ENCODE measurements around the gene VWA3B. TPM values are rescaled to one million over a fixed set of nuclear protein-coding genes. Genes with fewer than 3 reads are reported as not detected.
A peak's percentile ranks its signal among the peaks of the same experiment; 100 is the strongest.

VWA3B gene
- total RNA-seq (1 to 10 TPM in 1 of 2 donors, not detected in 1; 3.5 TPM), polyA plus RNA-seq (ENCODE audit: insufficient read length in 6 of 6) (1 to 10 TPM; 1.0 to 7.8 (median 4.9) TPM)
- long read RNA-seq, donor 1, result 0 reads
- long read RNA-seq, donor 2, partial matches to known transcripts, result 6 of 6 reads
- long read RNA-seq, donor 2, other reads (novel, unspliced or antisense), result 0 of 6 reads
- long read RNA-seq, donor 3, result 0 reads
- long read RNA-seq, donor 4, result 0 reads
- long read RNA-seq, donor 5, result 0 reads
- long read RNA-seq, donor 6, result 0 reads
- long read RNA-seq, donor 7, result 0 reads
- long read RNA-seq, donor 8, result 0 reads
- long read RNA-seq, donor 9, result 0 reads
- long read RNA-seq, donor 10, partial matches to known transcripts, result 1 of 1 reads
- long read RNA-seq, donor 10, other reads (novel, unspliced or antisense), result 0 of 1 reads
- long read RNA-seq, donor 11, result 0 reads
- long read RNA-seq, donor 12, result 0 reads

- ATAC-seq (peak; percentile 97), DNase-seq (peak; percentile 57 to 95 (median 74))
- Histone ChIP-seq H3K4me1 (peaks cover 16 to 59% of the 10 kb centered on the region in 2 donors), H3K36me3 (no peaks in the 10 kb centered on the region), H3K27me3 (peaks cover 10 to 59% of the 10 kb centered on the region in 2 donors), H3K4me3 (peak within 1 kb of the TSS; percentile 29 to 50), H3K9me3 (no peaks in the 10 kb centered on the region), H3K27ac (peak within 1 kb of the TSS in 1 of 2 donors; percentile 59)
- TF ChIP-seq, protein P1, sequence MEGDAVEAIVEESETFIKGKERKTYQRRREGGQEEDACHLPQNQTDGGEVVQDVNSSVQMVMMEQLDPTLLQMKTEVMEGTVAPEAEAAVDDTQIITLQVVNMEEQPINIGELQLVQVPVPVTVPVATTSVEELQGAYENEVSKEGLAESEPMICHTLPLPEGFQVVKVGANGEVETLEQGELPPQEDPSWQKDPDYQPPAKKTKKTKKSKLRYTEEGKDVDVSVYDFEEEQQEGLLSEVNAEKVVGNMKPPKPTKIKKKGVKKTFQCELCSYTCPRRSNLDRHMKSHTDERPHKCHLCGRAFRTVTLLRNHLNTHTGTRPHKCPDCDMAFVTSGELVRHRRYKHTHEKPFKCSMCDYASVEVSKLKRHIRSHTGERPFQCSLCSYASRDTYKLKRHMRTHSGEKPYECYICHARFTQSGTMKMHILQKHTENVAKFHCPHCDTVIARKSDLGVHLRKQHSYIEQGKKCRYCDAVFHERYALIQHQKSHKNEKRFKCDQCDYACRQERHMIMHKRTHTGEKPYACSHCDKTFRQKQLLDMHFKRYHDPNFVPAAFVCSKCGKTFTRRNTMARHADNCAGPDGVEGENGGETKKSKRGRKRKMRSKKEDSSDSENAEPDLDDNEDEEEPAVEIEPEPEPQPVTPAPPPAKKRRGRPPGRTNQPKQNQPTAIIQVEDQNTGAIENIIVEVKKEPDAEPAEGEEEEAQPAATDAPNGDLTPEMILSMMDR (IDR thresholded peaks at IDR 0.05), result no peak
- intact Hi-C loops (cut with DNase I), result no loop called here
Measured at GRCh38 chr2:98086491-98087446, at the start of gene VWA3B. TSS of gene VWA3B (plus strand) at chr2:98087167. CDS start at chr2:98093093, 5,926 bp downstream.

DNA sequence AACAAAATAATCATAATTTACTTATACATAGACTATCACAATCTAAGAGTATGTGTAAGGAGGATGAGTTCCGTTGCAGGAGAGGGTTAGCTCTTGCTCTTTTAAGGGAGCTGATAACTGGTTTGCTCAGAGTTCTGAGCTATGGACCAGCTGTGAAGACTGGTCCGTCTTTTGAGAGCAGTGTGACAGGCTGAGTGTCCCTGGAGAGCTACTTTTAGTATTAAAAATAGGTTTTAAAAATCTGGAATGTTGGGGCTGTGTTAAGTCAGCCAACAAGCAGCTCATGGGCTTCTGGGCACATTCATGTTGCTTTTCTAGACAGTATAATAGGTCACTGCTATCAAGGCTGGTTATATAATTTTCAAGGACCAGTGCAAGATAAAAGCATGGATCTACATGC, 49.8 kb upstream of the VWA3B start:
- intact Hi-C loops (cut with DNase I), result no loop called here

GRCh38 chr2:98037666-98038336, 49.2 kb upstream of the VWA3B start:
- Histone ChIP-seq H3K9me3 (no peaks in the 10 kb centered on the region), H3K36me3 (no peaks in the 10 kb centered on the region), H3K27ac (no peak overlapping the region), H3K4me3 (no peak overlapping the region), H3K27me3 (peaks cover 0 to 33% of the 10 kb centered on the region in 2 donors), H3K4me1 (peaks cover 0 to 9% of the 10 kb centered on the region in 2 donors)
- TF ChIP-seq, protein P1 (IDR thresholded peaks at IDR 0.05), result no peak
- ATAC-seq (no peak), DNase-seq (no peak)
- intact Hi-C loops (cut with DNase I), result no loop called here

More for the DNA sequence above, 49.8 kb upstream of the VWA3B start:
- H3K36me3 ChIP-seq, result no peaks in the 10 kb centered on the region
- DNase-seq, result no peak
- H3K27ac ChIP-seq, result no peak overlapping the region
- H3K4me1 ChIP-seq, result peaks cover 0 to 9% of the 10 kb centered on the region in 2 donors
- no peak for ATAC-seq
- peaks cover 0 to 37% of the 10 kb centered on the region in 2 donors for H3K27me3 ChIP-seq
- H3K4me3 ChIP-seq, result no peak overlapping the region
- H3K9me3 ChIP-seq, result no peaks in the 10 kb centered on the region
- TF ChIP-seq, protein P1 (IDR thresholded peaks at IDR 0.05), result no peak

GRCh38 chr2:98039085-98039756, 47.7 kb upstream of the VWA3B start:
- peaks cover 0 to 9% of the 10 kb centered on the region in 2 donors for H3K4me1 ChIP-seq
- H3K27ac ChIP-seq, result no peak overlapping the region
- peak in 1 of 4 donors; percentile 43 for DNase-seq
- intact Hi-C loops (cut with DNase I), result no loop called here
- TF ChIP-seq, protein P1 (IDR thresholded peaks at IDR 0.05), result no peak
- no peaks in the 10 kb centered on the region for H3K36me3 ChIP-seq
- H3K9me3 ChIP-seq, result peaks cover 0 to 11% of the 10 kb centered on the region in 2 donors
- no peak for ATAC-seq
- H3K27me3 ChIP-seq, result peaks cover 0 to 33% of the 10 kb centered on the region in 2 donors
- H3K4me3 ChIP-seq, result no peak overlapping the region
